Endodermal cell (in vitro differentiated cells): Measurements from ENCODE around the gene EIF4E1B. TPM values are rescaled to one million over a fixed set of nuclear protein-coding genes. Genes with fewer than 3 reads are reported as not detected.

Experiments
- DNase-seq: peaks from one replicate; pipeline ENCODE4 v3.0.0-alpha.2; 2017
- H3K27ac ChIP-seq: 2 replicates; pipeline ENCODE4 v1.5.1; 2013; ENCODE audit warnings: mild to moderate bottlenecking, low read depth, low read length, moderate library complexity
- H3K27me3 ChIP-seq: 2 replicates; pipeline ENCODE4 v1.6.1; 2013; ENCODE audit warnings: mild to moderate bottlenecking, low read length, moderate library complexity; ENCODE audit not compliant: insufficient read depth, control insufficient read depth, poor library complexity, severe bottlenecking
- H3K36me3 ChIP-seq: 2 replicates; pipeline ENCODE4 v1.7.0; 2013; ENCODE audit warnings: mild to moderate bottlenecking, low read length, moderate library complexity; ENCODE audit not compliant: control insufficient read depth, insufficient read depth
- H3K4me1 ChIP-seq: one replicate; pipeline ENCODE4 v1.7.0; 2013; ENCODE audit warnings: low read length; ENCODE audit not compliant: control insufficient read depth, insufficient read depth
- H3K4me3 ChIP-seq: 2 replicates; pipeline ENCODE4 v1.5.1; 2013; ENCODE audit warnings: mild to moderate bottlenecking, low read length, moderate library complexity
- H3K9ac ChIP-seq: 2 replicates; pipeline ENCODE4 v1.6.1; 2013; ENCODE audit warnings: mild to moderate bottlenecking, low read length, moderate library complexity; ENCODE audit not compliant: poor library complexity, severe bottlenecking; ENCODE audit errors: extremely low read depth
- H3K9me3 ChIP-seq: 2 replicates; pipeline ENCODE4 v1.6.1; 2013; ENCODE audit warnings: mild to moderate bottlenecking, low read length, moderate library complexity; ENCODE audit not compliant: control insufficient read depth
- H3K27ac Mint-ChIP-seq: 2 replicates; pipeline ENCODE4 v1.8.0; 2020; ENCODE audit warnings: mixed read lengths
- H3K27me3 Mint-ChIP-seq: 2 replicates; pipeline ENCODE4 v1.8.0; 2021; ENCODE audit warnings: mild to moderate bottlenecking, mixed read lengths; ENCODE audit not compliant: insufficient read depth
- H3K36me3 Mint-ChIP-seq: 2 replicates; pipeline ENCODE4 v1.8.0; 2020; ENCODE audit warnings: low read depth, mixed read lengths
- H3K4me1 Mint-ChIP-seq: 2 replicates; pipeline ENCODE4 v1.8.0; 2020; ENCODE audit warnings: mixed read lengths
- H3K4me3 Mint-ChIP-seq: 2 replicates; pipeline ENCODE4 v1.8.0; 2020; ENCODE audit warnings: mild to moderate bottlenecking, moderate library complexity, mixed read lengths
- H3K9me3 Mint-ChIP-seq: 2 replicates; pipeline ENCODE4 v1.8.0; 2020; ENCODE audit warnings: mild to moderate bottlenecking, mixed read lengths
- WGBS, 2 experiments: methylation state at CpG; one replicate each; pipeline versions ENCODE4 v1.1.5 to v1.1.7; 2013; ENCODE audit warnings: missing lambda C conversion rate in 2 of 2, mixed read lengths in 1 of 2; ENCODE audit not compliant: insufficient coverage in 1 of 2, insufficient read length in 1 of 2; 5-methylcytosine and 5-hydroxymethylcytosine counted together
- total RNA-seq, 2 donors: library from RNA; stranded (reverse); fragmentation: NEBNext Ultra II Directional in 1 of 2; extraction: Animal tissue kit (Norgen Biotek cat#: 25700) in 1 of 2; gene quantifications; 2 replicates in 1 of 2; 3 replicates in 1 of 2; pipeline ENCODE4 v1.2.1, GENCODE V29; 2021
- TF ChIP-seq, protein P1 (sequence below): fragments of 200-600 bp; sonication (generic); conservative IDR thresholded peaks from 2 replicates; pipeline ENCODE4 v1.5.0; 2021; ENCODE audit warnings: antibody characterized with exemption, mild to moderate bottlenecking

EIF4E1B gene
- total RNA-seq, 2 donors from 2014 or later = 1.4 to 2.0 TPM

DNA sequence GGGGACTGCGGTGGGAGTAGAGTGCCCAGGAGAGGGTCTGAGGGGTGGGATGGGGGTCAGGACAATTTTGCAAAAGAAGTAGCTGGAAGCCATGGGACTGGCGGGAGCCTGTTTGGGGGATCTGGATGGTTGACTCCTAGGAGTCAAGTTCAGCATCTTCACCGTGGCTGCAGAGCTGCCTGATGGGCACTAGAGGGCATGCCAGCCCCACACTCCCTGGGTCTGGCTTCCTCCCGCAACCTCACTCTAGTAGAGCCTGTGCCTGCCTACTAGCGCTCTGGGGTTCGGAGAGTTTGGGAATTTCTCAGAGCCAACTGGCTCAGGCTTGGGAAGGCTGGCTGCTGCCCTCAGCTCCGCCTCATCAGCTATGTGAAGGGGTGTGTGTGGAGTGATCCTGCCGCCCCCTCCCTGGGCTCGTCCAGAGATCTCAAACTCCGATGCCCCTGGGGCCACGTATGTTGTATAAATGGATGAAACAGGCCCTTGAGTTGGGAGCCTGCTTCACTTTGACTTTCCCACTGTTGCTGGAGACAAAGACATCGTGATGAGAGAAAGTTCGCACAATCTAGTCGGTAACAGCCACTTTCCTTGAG, 27.6 kb downstream of the EIF4E1B start:
- H3K9ac ChIP-seq = no peak overlapping the region
- H3K36me3 Mint-ChIP-seq = peaks cover 16% of the 10 kb centered on the region
- no peaks in the 10 kb centered on the region for H3K4me1 ChIP-seq
- H3K27me3 Mint-ChIP-seq = no peaks in the 10 kb centered on the region
- H3K4me3 ChIP-seq = no peak overlapping the region
- H3K4me3 Mint-ChIP-seq = no peak overlapping the region
- H3K27me3 ChIP-seq = no peaks in the 10 kb centered on the region
- no peaks in the 10 kb centered on the region for H3K9me3 Mint-ChIP-seq
- no peaks in the 10 kb centered on the region for H3K9me3 ChIP-seq
- TF ChIP-seq, protein P1, sequence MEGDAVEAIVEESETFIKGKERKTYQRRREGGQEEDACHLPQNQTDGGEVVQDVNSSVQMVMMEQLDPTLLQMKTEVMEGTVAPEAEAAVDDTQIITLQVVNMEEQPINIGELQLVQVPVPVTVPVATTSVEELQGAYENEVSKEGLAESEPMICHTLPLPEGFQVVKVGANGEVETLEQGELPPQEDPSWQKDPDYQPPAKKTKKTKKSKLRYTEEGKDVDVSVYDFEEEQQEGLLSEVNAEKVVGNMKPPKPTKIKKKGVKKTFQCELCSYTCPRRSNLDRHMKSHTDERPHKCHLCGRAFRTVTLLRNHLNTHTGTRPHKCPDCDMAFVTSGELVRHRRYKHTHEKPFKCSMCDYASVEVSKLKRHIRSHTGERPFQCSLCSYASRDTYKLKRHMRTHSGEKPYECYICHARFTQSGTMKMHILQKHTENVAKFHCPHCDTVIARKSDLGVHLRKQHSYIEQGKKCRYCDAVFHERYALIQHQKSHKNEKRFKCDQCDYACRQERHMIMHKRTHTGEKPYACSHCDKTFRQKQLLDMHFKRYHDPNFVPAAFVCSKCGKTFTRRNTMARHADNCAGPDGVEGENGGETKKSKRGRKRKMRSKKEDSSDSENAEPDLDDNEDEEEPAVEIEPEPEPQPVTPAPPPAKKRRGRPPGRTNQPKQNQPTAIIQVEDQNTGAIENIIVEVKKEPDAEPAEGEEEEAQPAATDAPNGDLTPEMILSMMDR = peak; percentile 94
- WGBS, 2 experiments = 68 to 70% methylated on average over 10 to 14 of the region's 14 CpGs
- H3K4me1 Mint-ChIP-seq = no peaks in the 10 kb centered on the region
- H3K27ac ChIP-seq = no peak overlapping the region
- no peak overlapping the region for H3K27ac Mint-ChIP-seq
- DNase-seq = peak; percentile 93
- peaks cover 10% of the 10 kb centered on the region for H3K36me3 ChIP-seq

DNA sequence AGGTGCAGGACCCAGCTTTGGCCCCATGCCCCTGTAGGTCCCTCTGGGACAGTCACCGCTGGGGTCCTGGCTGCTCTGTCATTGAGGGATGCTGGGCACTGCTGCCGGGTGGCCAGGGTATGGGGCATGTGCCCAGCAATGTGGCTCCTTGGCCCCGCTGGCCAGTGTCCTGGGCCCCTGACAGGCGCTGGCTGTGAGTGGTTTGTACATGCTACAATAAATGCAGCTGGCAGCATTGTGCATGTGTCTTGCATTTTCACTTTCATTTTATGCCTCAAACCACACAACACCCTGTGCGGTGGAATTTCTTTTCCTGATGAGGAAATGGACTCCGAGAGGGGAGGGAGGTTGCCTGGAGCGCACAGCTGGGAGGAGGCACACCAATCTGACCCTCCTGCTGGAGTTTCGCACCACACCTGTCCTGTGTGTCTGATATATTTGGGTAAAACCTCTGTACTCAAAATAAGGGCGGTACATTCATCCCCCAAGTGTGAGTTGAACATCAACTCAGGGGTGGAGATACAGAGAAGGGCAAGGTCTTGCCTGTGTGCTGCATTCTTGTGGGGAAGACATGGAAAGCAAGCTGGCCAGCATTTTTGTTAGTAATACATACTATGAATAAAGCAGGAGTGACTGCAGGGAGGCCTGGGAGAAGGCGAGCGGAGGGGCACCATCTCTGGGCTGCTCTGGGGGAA, 28.5 kb downstream of the EIF4E1B start:
- no peak overlapping the region for H3K9ac ChIP-seq
- no peaks in the 10 kb centered on the region for H3K9me3 ChIP-seq
- peaks cover 9% of the 10 kb centered on the region for H3K36me3 Mint-ChIP-seq
- 89 to 100% methylated on average over 9 to 11 of the region's 11 CpGs for WGBS, 2 experiments
- no peaks in the 10 kb centered on the region for H3K4me1 ChIP-seq
- no peak overlapping the region for H3K4me3 ChIP-seq
- H3K27ac Mint-ChIP-seq = no peak overlapping the region
- H3K27ac ChIP-seq = no peak overlapping the region
- TF ChIP-seq, protein P1 = no peak
- H3K36me3 ChIP-seq = peaks cover 5% of the 10 kb centered on the region
- H3K27me3 ChIP-seq = no peaks in the 10 kb centered on the region
- H3K9me3 Mint-ChIP-seq = no peaks in the 10 kb centered on the region
- H3K4me1 Mint-ChIP-seq = no peaks in the 10 kb centered on the region
- no peak overlapping the region for H3K4me3 Mint-ChIP-seq
- no peaks in the 10 kb centered on the region for H3K27me3 Mint-ChIP-seq
- no peak for DNase-seq

DNA sequence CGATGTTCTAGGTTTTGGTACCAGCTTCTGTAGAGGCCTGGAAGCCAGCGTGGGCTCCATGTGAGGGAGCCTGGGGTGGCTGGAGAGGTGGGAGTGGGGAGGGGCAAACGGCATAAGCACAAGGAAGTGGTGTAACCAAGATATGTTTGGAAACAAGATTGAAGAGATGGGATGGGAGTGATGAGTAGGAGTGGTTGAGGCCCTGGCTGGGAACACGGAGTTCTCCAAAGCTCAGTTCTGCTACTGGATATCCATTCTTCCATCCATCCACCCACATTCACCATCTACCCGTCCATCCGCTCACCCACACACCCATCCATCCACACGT, 29.0 kb downstream of the EIF4E1B start:
- Histone ChIP-seq H3K9ac (no peak overlapping the region), H3K4me3 (no peak overlapping the region), H3K27me3 (no peaks in the 10 kb centered on the region), H3K27ac (no peak overlapping the region), H3K36me3 (peaks cover 5% of the 10 kb centered on the region), H3K9me3 (no peaks in the 10 kb centered on the region), H3K4me1 (no peaks in the 10 kb centered on the region)
- Mint-ChIP-seq H3K27ac (no peak overlapping the region), H3K4me1 (no peaks in the 10 kb centered on the region), H3K36me3 (peaks cover 9% of the 10 kb centered on the region), H3K27me3 (no peaks in the 10 kb centered on the region), H3K9me3 (no peaks in the 10 kb centered on the region), H3K4me3 (no peak overlapping the region)
- DNase-seq = no peak
- 86 to 100% methylated on average over 1 to 7 of the region's 7 CpGs for WGBS, 2 experiments
- TF ChIP-seq, protein P1 = no peak
